A673 (cell line): ENCODE measurements around the gene EPHX1.

Experiments used
- EZH2 ChIP-seq: fragments of 200-600 bp; sonication (generic); IDR thresholded peaks from 2 replicates; pipeline ENCODE4 v1.6.1; 2017; ENCODE audit warnings: borderline replicate concordance, low read depth, mild to moderate bottlenecking, mixed read lengths, antibody characterized with exemption, low read length; ENCODE audit not compliant: poor library complexity, severe bottlenecking
- TF ChIP-seq, protein P1 (sequence below): fragments of 300-800, 200-600 bp; sonication (generic); conservative IDR thresholded peaks from 2 replicates; pipeline ENCODE4 v1.5.1; 2017; ENCODE audit warnings: low read depth, mild to moderate bottlenecking, antibody characterized with exemption, low read length, moderate library complexity, mixed read lengths

DNA sequence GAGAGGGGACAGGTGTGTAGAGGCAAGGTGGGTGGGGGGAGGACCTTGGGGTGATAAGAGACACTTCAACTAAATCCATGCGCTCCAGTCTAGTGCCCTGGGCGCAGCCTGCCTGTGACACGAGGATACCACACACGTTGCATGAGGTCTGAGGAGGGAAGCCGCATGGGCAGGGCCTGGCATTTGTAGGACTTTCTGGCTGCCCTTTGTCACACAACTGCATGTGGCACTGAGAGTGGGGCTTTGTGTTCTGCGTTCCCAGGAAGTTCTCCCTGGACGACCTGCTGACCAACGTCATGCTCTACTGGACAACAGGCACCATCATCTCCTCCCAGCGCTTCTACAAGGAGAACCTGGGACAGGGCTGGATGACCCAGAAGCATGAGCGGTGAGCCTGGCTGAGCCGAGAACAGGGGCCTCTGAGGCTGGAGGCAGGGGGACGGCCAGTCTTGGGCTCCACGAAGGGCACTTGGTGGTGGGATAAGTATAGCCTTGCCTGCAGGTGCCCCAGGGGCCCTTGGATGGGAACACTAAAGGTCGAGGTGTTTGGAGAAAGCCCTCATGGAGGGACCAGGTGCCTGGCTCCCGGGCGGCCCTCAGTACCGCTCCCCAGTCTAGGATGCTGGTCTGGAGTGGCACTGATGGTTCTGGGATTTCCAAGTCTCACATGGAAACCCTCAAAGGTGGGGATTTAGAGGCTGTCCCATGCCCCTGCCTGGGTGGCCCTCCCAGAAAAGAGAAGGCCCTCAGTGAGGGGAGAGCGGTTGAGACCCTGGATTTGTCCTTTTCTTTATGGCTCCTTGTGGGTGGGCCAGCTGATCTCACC, 34.5 kb downstream of the EPHX1 start:
- TF ChIP-seq, protein P1, sequence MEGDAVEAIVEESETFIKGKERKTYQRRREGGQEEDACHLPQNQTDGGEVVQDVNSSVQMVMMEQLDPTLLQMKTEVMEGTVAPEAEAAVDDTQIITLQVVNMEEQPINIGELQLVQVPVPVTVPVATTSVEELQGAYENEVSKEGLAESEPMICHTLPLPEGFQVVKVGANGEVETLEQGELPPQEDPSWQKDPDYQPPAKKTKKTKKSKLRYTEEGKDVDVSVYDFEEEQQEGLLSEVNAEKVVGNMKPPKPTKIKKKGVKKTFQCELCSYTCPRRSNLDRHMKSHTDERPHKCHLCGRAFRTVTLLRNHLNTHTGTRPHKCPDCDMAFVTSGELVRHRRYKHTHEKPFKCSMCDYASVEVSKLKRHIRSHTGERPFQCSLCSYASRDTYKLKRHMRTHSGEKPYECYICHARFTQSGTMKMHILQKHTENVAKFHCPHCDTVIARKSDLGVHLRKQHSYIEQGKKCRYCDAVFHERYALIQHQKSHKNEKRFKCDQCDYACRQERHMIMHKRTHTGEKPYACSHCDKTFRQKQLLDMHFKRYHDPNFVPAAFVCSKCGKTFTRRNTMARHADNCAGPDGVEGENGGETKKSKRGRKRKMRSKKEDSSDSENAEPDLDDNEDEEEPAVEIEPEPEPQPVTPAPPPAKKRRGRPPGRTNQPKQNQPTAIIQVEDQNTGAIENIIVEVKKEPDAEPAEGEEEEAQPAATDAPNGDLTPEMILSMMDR: no peak
- no peak for TF ChIP-seq EZH2
